ENCODE data around the gene NBAS.
"Not testable (repeated sequence)": the region's sequence is repeated elsewhere in the genome, so short reads cannot be mapped to it uniquely, and the experiment has no call there.

Gene NBAS

GRCh38 chr2:15527074-15527739 lies 33.9 kb downstream of the NBAS start:
- no peak for DNase-seq (ENCODE audit: low read depth)

GRCh38 chr2:15521641-15522181 lies 39.4 kb downstream of the NBAS start:
- no peak for DNase-seq (ENCODE audit: low read depth)

- no peak for DNase-seq (ENCODE audit: low read depth)
Measured at GRCh38 chr2:15520346-15520745, 40.8 kb downstream of the NBAS start.

GRCh38 chr2:15518759-15519158 lies 42.4 kb downstream of the NBAS start:
- not testable (repeated sequence) for DNase-seq (ENCODE audit: low read depth)

GRCh38 chr2:15517793-15518192 lies 43.3 kb downstream of the NBAS start:
- DNase-seq (ENCODE audit: low read depth) = no peak

GRCh38 chr2:15511686-15512085 lies 49.4 kb downstream of the NBAS start:
- DNase-seq (ENCODE audit: low read depth) = no peak

GRCh38 chr2:15510552-15510951 lies 50.6 kb downstream of the NBAS start:
- no peak for DNase-seq (ENCODE audit: low read depth)

- no peak for DNase-seq (ENCODE audit: low read depth)
Measured at GRCh38 chr2:15510131-15510530, 51.0 kb downstream of the NBAS start.

GRCh38 chr2:15507697-15508096 lies 53.4 kb downstream of the NBAS start:
- no peak for DNase-seq (ENCODE audit: low read depth)

GRCh38 chr2:15507061-15507460 lies 54.1 kb downstream of the NBAS start:
- no peak for DNase-seq (ENCODE audit: low read depth)

- no peak for DNase-seq (ENCODE audit: low read depth)
Measured at GRCh38 chr2:15506229-15506819, 54.8 kb downstream of the NBAS start.

GRCh38 chr2:15504882-15505663 lies 56.1 kb downstream of the NBAS start:
- no peak for DNase-seq (ENCODE audit: low read depth)

- DNase-seq (ENCODE audit: low read depth) = not testable (repeated sequence)
Measured at GRCh38 chr2:15499251-15499650, 61.9 kb downstream of the NBAS start.

GRCh38 chr2:15498554-15498953 lies 62.6 kb downstream of the NBAS start:
- no peak for DNase-seq (ENCODE audit: low read depth)

GRCh38 chr2:15494877-15495276 lies 66.3 kb downstream of the NBAS start:
- DNase-seq (ENCODE audit: low read depth) = no peak

- DNase-seq (ENCODE audit: low read depth) = no peak
Measured at GRCh38 chr2:15492773-15493325, 68.3 kb downstream of the NBAS start.

GRCh38 chr2:15486770-15487169 lies 74.4 kb downstream of the NBAS start:
- no peak for DNase-seq (ENCODE audit: low read depth)

GRCh38 chr2:15485949-15486348 lies 75.2 kb downstream of the NBAS start:
- no peak for DNase-seq (ENCODE audit: low read depth)

- DNase-seq (ENCODE audit: low read depth) = no peak
Measured at GRCh38 chr2:15481000-15481399, 80.1 kb downstream of the NBAS start.

- no peak for DNase-seq (ENCODE audit: low read depth)
Measured at GRCh38 chr2:15480552-15480951, 80.6 kb downstream of the NBAS start.

- no peak for DNase-seq (ENCODE audit: low read depth)
Measured at GRCh38 chr2:15472876-15473275, 88.3 kb downstream of the NBAS start.

GRCh38 chr2:15472133-15472532 lies 89.0 kb downstream of the NBAS start:
- no peak for DNase-seq (ENCODE audit: low read depth)

- DNase-seq (ENCODE audit: low read depth) = no peak
Measured at GRCh38 chr2:15471606-15472005, 89.5 kb downstream of the NBAS start.
